Upper lobe of right lung (tissue), 1 donor: ENCODE results near the gene SMTNL2. TPM values are rescaled to one million over a fixed set of nuclear protein-coding genes. Genes with fewer than 3 reads are reported as not detected.

Source experiments
- ATAC-seq: fragments of 200-7000 bp; cut with Tn5 transposase; one replicate; pipeline ENCODE4 v1.9.1; 2020; ENCODE audit warnings: mild to moderate bottlenecking, moderate library complexity
- DNase-seq: peaks from one replicate; pipeline ENCODE4 v3.0.0-alpha.2; 2020
- H3K27ac ChIP-seq: fragments of 200-600 bp; one replicate; pipeline ENCODE4 v1.8.0; 2022
- H3K27me3 ChIP-seq: fragments of 200-600 bp; one replicate; pipeline ENCODE4 v1.8.0; 2022; ENCODE audit warnings: mild to moderate bottlenecking
- H3K36me3 ChIP-seq: fragments of 200-600 bp; one replicate; pipeline ENCODE4 v1.8.0; 2022
- H3K4me1 ChIP-seq: fragments of 200-600 bp; one replicate; pipeline ENCODE4 v1.8.0; 2022
- H3K4me3 ChIP-seq: fragments of 200-600 bp; one replicate; pipeline ENCODE4 v1.8.0; 2022; ENCODE audit warnings: mild to moderate bottlenecking
- H3K9me3 ChIP-seq: fragments of 200-600 bp; one replicate; pipeline ENCODE4 v1.8.0; 2022
- intact Hi-C: fragments of 100-400 bp; cut with DNase I; formaldehyde crosslinking; loops from one replicate; pipeline ENCODE4 v1.11.0; 2022
- long read RNA-seq: library from polyadenylated mRNA; unstranded; transcript quantifications from one replicate; pipeline ENCODE4 v2.0.0, GENCODE V29; 2021
- total RNA-seq: library from RNA; stranded (reverse); fragmentation: NEBNext Ultra II Directional; extraction: Animal tissue kit (Norgen Biotek cat#: 25700); gene quantifications from one replicate; pipeline ENCODE4 v1.2.1, GENCODE V29; 2021
- TF ChIP-seq, protein P1 (sequence below): fragments of 200-600 bp; IDR thresholded peaks from one replicate; pipeline ENCODE4 v1.8.0; 2022; ENCODE audit warnings: antibody characterized with exemption
- donor health status: DM: no; HTN: yes; CAD: no; lungs with severe emphysema.

Gene SMTNL2
- 2.7 TPM for total RNA-seq
- long read RNA-seq, partial matches to known transcripts = 2 of 6 reads
- long read RNA-seq, other reads (novel, unspliced or antisense) = 4 of 6 reads

DNA sequence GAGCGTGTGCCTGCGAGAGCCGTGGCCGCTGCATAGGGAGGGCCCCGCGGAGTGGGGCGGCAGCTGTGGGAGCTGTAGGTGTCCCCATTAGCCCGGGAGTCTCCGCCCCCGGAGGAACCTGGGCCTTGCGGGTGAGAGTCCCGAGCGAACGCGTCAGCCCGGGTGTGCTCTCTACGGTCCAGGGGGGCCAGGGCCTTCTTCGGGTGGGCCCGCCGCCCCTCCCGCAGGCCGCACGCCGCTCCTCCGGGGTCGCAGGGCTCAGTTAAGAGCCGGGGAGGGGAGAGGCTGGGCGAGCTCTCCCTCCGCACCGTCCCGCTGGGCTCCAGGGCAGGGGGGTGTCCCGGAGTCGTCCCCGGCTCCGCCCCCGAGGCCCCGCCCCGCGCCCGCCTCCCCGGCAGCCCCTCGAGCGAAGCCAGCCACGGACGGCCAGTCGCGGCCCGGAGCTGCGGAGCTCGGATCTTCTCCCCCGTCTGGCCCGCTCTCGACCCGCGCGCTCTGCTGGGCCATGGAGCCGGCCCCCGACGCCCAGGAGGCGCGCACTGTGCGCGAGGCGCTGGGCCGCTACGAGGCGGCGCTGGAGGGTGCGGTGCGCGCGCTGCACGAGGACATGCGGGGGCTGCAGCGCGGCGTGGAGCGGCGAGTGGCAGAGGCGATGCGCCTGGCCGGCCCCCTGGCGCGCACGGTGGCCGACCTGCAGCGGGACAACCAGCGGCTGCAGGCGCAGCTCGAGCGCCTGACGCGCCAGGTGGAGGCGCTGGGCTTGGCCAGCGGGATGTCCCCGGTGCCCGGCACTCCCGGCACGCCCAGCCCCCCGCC, at the start of gene SMTNL2:
TSS of gene SMTNL2 (plus strand) at position 429 of the 816 bp plus-strand sequence. CDS start at position 506, 77 bp downstream.
- H3K9me3 ChIP-seq = no peaks in the 10 kb centered on the region
- peak; percentile 69 for DNase-seq
- TF ChIP-seq, protein P1, sequence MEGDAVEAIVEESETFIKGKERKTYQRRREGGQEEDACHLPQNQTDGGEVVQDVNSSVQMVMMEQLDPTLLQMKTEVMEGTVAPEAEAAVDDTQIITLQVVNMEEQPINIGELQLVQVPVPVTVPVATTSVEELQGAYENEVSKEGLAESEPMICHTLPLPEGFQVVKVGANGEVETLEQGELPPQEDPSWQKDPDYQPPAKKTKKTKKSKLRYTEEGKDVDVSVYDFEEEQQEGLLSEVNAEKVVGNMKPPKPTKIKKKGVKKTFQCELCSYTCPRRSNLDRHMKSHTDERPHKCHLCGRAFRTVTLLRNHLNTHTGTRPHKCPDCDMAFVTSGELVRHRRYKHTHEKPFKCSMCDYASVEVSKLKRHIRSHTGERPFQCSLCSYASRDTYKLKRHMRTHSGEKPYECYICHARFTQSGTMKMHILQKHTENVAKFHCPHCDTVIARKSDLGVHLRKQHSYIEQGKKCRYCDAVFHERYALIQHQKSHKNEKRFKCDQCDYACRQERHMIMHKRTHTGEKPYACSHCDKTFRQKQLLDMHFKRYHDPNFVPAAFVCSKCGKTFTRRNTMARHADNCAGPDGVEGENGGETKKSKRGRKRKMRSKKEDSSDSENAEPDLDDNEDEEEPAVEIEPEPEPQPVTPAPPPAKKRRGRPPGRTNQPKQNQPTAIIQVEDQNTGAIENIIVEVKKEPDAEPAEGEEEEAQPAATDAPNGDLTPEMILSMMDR = no peak
- intact Hi-C loops = no loop called here
- H3K36me3 ChIP-seq = no peaks in the 10 kb centered on the region
- peak within 1 kb of the TSS; percentile 56 for H3K4me3 ChIP-seq
- peaks cover 15% of the 10 kb centered on the region for H3K4me1 ChIP-seq
- ATAC-seq = peak; percentile 50
- H3K27me3 ChIP-seq = peaks cover 26% of the 10 kb centered on the region
- peak within 1 kb of the TSS; percentile 71 for H3K27ac ChIP-seq

DNA sequence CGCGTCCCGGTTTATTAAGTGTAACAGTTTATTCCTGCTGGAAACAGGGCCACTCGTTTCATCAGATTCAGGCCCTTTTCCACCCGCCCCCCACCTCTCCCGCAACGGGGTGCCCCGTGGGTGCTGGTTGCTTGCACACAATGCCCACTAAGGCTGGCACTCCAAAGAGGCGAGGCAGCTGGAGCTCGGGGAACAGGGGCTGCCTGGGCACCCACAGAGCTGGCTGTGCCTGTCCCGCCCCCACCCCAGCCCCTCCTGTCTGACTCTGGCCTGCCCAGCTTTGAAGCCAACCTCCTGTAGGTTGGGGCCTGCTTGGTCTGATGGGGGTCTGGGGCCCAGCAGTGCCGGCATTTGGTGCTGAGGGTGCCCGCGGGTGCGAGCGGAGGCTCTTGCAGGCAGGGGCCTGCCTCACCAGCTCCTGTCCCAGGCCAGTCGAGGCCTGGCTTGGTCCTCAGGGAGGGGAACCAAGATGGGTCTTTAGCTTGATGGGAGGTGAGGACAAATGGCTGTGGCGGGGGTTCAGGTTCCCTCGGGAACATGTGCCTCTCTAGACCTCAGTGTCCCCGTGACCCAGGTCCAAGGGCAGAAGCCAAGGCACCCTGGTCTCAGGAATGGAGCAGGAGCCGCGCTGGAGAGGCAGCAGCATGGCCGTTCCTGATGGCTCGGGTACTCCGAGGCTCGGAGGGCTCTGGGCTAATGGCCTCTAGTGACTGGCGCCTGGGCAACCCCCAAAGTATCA, 49.2 kb upstream of the SMTNL2 start:
- Histone ChIP-seq H3K27me3 (no peaks in the 10 kb centered on the region), H3K27ac (peak overlapping the region; percentile 55), H3K9me3 (no peaks in the 10 kb centered on the region), H3K4me3 (no peak overlapping the region), H3K36me3 (peaks cover 19% of the 10 kb centered on the region), H3K4me1 (peaks cover 28% of the 10 kb centered on the region)
- TF ChIP-seq, protein P1 = no peak
- ATAC-seq (no peak), DNase-seq (no peak)
- intact Hi-C loops = no loop called here

DNA sequence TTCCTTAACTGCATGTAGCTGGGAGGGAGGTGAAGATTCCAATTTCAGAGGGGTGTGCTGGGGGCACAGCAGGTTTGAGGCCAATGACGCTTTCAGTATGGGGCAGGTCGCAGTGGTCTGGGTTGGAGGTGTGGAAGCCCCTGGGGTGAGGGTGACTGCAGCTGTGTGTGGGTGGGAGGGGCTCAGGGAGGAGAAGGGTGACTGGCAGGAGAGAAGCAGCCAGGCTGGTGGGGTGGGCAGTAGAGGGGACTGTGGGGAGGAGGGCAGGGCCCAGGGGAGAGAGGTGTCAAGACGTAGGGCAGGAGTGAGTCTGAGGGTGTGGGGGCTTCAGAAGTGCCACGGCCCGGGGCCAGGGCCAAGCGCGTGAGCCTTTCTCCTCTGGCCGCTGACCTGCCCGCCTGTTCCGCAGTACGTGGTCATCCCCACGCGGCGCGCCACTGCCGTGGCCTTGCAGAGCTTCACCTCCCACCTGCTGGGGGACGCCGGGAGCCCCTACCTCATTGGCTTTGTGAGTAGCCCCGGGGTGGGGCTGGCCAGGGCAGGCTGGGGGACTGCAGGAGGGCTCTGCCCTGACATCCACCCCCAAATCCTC, 48.6 kb upstream of the SMTNL2 start:
- intact Hi-C loops = no loop called here
- DNase-seq (no peak), ATAC-seq (no peak)
- peaks cover 19% of the 10 kb centered on the region for H3K36me3 ChIP-seq
- TF ChIP-seq, protein P1 = no peak
- no peaks in the 10 kb centered on the region for H3K9me3 ChIP-seq
- H3K4me3 ChIP-seq = no peak overlapping the region
- H3K4me1 ChIP-seq = peaks cover 24% of the 10 kb centered on the region
- H3K27ac ChIP-seq = peak overlapping the region; percentile 63
- H3K27me3 ChIP-seq = no peaks in the 10 kb centered on the region

DNA sequence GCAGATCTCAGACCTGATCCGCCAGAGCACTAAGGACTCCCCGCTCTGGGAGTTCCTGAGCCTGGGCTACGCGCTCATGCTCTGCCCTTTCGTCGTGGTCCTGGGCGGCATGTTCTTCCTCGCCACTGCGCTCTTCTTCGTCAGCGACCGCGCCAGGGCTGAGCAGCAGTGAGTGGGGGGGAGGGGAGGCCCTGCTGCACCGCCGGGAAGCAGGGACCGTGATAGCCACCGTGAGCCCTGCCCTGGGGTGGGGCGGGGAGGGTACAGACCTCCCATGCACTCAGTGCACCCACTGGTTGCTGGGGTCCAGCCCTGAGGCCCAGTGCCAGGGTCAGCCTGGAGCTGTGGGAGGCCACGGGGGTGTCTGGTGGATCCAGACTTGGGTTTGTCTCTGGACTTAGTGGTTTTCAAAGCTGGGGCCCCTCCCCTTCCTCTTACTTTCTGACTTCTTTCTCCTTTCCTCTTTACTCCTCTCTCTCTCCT, 48.0 kb upstream of the SMTNL2 start:
- peaks cover 23% of the 10 kb centered on the region for H3K4me1 ChIP-seq
- TF ChIP-seq, protein P1 = no peak
- no peaks in the 10 kb centered on the region for H3K9me3 ChIP-seq
- no peaks in the 10 kb centered on the region for H3K27me3 ChIP-seq
- peaks cover 23% of the 10 kb centered on the region for H3K36me3 ChIP-seq
- ATAC-seq (no peak), DNase-seq (no peak)
- peak overlapping the region; percentile 63 for H3K27ac ChIP-seq
- intact Hi-C loops = no loop called here
- H3K4me3 ChIP-seq = no peak overlapping the region

DNA sequence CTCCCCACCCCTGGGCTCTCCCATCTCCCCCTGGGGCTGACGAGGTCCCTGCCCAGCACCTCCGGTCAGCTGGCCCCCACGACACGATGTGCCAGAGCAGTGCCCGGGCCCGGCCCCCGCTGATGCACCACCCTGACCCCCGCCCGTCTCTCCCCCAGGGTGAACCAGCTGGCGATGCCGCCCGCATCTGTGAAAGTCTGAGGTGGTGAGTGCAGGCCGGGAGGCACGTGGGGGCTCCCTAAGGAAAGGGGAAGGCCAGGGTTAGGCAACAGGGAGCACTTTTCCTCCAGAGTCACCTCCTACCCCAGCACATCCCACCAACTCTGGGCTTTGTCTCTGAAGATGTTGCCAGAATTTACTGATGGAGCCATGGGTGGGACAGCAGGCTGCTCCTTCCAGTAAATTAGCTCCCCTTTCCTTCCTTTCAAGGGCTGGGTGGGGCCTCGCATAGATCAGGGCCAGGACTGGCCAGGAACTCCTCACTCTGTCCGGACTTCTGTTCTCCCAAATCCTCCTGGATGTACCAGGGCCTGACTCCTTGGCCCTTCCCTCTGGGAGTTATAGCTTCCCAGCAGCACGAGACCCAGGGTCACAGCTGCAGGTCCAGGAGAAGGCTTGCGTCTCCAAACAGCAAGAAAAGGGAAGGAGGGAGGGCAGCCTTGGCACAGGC, 47.5 kb upstream of the SMTNL2 start:
- DNase-seq = no peak

More for the DNA sequence above, 47.5 kb upstream of the SMTNL2 start:
- ATAC-seq = peak; percentile 14
- intact Hi-C loops = no loop called here
- H3K27me3 ChIP-seq = no peaks in the 10 kb centered on the region
- TF ChIP-seq, protein P1 = no peak
- H3K9me3 ChIP-seq = no peaks in the 10 kb centered on the region
- H3K36me3 ChIP-seq = peaks cover 28% of the 10 kb centered on the region
- no peak overlapping the region for H3K4me3 ChIP-seq
- H3K27ac ChIP-seq = peak overlapping the region; percentile 63
- H3K4me1 ChIP-seq = peaks cover 25% of the 10 kb centered on the region
